ENCODE data around the gene PDZD7.
"Not testable (repeated sequence)": the region's sequence is repeated elsewhere in the genome, so short reads cannot be mapped to it uniquely, and the experiment has no call there.

The PDZD7 gene

GRCh38 chr10:100979791-100980272, 51.1 kb downstream of the PDZD7 start:
- no peak for DNase-seq

- no peak for DNase-seq
Measured at GRCh38 chr10:100978901-100979195, 52.1 kb downstream of the PDZD7 start.

DNA sequence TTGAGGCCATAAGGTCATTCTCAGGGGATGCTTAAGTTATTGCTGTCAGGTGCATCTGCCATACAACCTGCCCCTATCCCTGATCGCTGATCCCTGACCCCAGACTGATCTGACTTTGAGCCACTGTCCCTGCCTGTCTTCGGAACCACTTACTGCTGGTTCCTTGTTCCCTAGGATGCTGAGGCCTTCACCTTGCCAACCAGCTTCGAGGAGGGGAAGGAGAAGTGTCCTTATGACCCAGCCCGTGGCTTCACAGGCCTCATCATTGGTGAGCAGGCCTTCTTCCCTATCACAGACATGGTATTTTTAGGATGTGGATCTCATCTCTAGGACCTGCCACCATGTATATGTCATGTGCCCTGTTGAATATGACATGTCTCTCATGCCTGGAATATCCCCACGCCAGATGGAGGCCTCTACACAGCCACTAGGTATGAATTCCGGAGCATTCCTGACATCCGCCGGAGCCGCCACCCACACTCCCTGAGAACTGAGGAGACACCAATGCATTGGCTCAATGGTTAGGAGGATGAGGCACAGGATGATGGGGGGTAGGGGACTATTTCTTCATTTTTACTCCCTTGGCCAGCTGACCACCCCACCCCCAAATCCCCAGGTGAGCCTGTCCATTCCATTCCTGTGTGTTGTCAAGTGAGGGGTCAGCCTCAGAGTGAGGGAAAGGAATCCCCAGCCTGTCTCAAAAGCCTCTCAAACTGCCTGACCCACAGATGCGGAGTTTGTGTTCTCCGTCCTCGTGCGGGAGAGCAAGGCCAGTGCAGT, 52.6 kb downstream of the PDZD7 start:
- no peak for DNase-seq

DNA sequence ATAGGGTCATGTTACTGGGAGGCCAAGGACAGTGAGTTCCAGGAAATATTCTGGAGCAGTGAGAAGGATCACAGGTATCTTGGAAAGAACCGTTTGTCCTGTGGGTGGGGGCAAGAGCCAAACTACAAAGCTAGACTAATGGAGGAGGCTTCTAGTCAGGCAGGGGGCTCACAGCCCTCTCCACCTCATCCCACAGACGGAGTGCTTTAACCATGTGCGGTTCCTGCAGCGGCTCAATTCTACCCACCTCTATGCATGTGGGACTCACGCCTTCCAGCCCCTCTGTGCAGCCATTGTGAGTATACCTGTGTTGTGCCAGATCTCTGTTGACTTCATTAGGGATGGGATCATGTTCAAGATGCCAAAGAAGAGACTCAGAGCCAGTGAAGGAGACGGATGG, 53.5 kb downstream of the PDZD7 start:
- DNase-seq: no peak

GRCh38 chr10:100976906-100977305, 54.0 kb downstream of the PDZD7 start:
- no peak for DNase-seq

DNA sequence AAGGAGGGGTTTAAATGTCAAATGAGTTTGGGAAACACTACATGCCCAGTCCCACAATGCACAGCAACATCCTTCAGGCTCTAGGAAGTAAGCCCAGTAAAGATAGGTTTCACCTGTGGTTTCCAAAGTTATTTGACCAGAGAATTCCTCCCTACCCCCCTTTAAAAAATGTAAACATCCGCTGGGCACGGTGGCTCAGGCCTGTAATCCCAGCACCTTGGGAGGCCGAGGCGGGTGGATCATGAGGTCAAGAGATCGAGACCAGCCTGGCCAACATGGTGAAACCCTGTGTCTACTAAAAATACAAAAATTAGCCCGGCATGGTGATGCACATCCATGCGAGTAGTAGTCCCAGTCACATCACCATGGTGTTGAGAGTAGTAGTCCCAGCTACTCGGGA, 55.5 kb downstream of the PDZD7 start:
- DNase-seq: not testable (repeated sequence)

DNA sequence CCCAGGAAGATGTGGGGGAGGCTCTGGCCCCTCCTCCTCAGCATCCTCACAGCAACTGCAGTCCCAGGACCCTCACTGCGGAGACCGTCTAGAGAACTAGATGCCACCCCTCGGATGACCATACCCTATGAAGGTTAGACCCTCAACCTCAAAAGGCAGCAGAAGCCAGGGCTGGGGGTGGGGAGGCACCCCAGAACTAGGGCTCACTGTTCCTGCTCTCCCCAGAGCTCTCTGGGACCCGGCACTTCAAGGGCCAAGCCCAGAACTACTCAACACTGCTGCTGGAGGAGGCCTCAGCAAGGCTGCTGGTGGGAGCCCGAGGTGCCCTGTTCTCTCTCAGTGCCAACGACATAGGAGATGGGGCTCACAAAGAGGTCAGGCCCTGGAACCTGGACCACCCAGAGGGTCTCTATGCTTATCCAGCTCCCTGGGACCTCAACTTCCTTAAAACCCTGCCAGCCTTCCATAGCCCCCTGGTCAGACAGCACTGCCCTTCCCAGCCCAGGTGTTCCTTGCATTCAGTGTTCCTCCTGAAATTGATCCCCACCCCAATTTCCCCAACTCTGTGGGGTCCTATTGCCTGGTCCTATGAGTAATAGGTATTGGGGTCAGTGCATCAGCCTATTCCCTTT, 57.9 kb downstream of the PDZD7 start:
- DNase-seq: no peak

GRCh38 chr10:100972115-100972903, 58.6 kb downstream of the PDZD7 start:
- no peak for DNase-seq

DNA sequence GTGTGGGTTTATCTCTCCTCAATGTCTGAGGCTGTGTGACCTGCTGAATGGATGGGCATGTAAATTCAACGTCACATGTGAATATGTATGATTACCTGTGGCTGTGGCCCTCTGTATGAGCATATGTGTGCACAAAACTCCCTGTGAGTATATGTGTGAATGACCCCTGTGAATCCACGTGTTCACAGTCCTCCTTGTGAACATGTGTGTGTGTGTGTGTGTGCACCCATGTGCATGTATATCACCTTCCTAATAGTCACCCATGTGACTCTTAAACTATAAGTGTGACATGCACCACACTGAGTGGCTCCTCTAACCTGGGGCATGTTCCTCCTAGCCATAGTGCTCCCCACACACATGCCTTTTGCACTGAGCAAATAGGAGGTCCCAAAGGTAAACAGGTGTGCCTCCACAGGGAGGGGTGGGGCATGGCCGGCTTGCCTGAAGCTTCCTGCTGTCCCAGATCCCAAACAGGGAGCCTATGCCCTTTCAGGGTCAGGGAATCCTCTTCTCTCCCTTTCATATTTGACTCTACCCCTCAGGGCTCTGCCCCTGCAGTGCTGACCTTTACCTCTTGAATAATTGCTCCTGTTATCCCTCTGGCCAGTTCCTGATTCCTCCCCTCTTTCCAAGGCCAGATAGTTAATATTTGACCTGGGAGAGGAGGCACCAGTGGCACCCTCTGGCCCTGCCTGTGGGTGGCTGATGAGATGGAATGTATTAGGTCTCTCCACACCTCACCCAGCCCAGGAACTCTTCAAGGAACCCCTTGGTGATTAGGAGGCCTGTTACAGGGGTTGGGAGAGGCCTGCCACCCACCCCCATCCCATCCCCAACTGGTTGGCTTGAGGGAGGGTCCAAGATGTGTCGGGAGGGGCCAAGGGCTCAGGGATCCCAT, 59.8 kb downstream of the PDZD7 start:
- no peak for DNase-seq

GRCh38 chr10:100970076-100970913, 60.6 kb downstream of the PDZD7 start:
- DNase-seq: no peak

- DNase-seq: no peak
Measured at GRCh38 chr10:100969187-100970075, 61.5 kb downstream of the PDZD7 start, which contains the start of gene SEMA4G. Gene SEMA4G (plus strand): TSS chr10:100969504. CDS start chr10:100972913, 3,409 bp downstream.

DNA sequence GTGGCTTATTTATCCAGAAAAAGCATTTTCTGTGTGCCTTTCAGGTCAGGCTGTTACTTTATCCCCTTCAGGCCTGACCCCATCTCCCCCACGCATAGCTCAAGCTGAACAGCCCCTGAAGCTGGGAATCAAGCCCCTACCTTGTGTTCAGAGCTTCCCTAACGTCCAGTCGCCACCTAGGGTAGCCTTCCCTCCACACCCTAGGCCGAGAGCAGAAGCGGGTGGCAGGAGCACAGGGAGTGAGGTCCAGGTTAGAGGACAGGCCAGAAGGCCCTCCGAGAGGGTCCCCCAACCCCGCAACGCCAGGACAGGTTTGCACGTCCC, 62.1 kb downstream of the PDZD7 start:
- DNase-seq: no peak

- no peak for DNase-seq
Measured at GRCh38 chr10:100968062-100968736, 62.7 kb downstream of the PDZD7 start.

DNA sequence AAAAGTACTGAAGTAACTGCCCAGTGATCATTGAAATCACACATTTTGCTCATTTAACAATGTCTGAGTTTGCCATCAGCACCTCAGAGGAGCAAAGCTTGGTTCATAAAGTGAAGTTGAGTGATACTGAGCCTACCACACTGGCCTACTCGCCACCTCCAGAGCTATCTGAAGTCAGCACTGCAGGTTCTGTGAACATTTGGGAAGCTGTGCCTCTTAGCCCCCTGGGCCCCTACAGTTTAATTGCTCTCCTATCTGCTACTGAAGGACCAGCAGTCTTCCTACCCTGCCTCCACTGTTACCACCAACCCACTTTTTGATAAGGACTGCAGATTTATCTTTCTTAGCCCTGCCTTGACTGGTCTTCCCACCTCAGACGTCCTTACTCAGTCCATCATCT, 63.6 kb downstream of the PDZD7 start:
- no peak for DNase-seq

- DNase-seq: no peak
Measured at GRCh38 chr10:100966887-100967286, 64.0 kb downstream of the PDZD7 start.

DNA sequence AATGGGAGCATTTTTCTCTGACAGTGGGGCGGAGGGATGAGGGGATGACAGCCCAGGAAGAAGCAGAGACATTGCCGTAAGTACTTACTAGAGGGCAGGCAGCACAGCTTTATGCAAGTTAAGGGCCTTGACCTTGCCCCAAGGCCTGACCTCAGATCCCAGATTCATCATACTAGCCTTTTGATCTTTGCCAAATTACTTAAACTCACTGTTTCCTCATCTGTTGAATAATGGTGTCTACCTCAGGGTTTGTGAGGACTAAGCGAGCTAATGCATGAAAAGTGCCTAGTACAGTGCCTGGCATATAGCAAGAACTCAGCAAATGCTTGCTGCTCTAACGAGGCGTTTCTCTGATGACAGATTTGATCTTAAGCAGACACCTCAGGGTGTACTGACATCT, 65.1 kb downstream of the PDZD7 start:
- no peak for DNase-seq

DNA sequence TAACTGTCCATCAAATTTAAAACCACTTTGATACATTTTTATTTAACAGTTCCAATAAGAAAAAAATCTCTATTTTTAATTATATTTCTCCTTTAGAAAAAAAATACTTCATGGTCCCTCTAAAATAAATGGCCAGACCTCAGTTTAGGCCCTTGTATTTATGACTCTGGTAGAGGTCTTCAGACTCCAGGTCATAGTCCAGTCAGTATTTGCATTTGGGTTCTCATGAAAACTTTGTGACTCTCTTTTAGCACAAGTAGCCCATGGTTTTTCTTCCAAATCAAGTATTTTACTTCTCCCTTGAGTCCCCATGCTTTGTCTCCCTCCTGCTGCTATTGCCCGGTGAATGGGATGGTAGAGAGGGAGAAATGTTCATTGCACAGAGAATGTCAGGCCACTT, 67.1 kb downstream of the PDZD7 start:
- no peak for DNase-seq

GRCh38 chr10:100962351-100963080, 68.4 kb downstream of the PDZD7 start:
- DNase-seq: no peak

GRCh38 chr10:100960251-100960650, 70.7 kb downstream of the PDZD7 start:
- no peak for DNase-seq

Data from HCEC 1CT (cell line).